Ovary (tissue), 3 donors: ENCODE results near the gene ZNF587B.
"Not testable (repeated sequence)": the region's sequence is repeated elsewhere in the genome, so short reads cannot be mapped to it uniquely, and the experiment has no call there.

Experiments used
- CTCF ChIP-seq, 3 donors: fragments of 450-650 bp in 2 of 3; fragments of 200-600 bp in 1 of 3; IDR thresholded peaks; one replicate each; pipeline versions ENCODE4 v1.5.1 to v1.8.0; 2016 to 2022; ENCODE audit warnings: antibody characterized with exemption in 3 of 3, mild to moderate bottlenecking in 1 of 3
- POLR2A ChIP-seq: fragments of 450-650 bp; IDR thresholded peaks from one replicate; pipeline ENCODE4 v1.6.1; 2017; ENCODE audit warnings: antibody characterized with exemption, mild to moderate bottlenecking, moderate library complexity
- donor health status: DM: no; HTN: no; CAD: no.

- TF ChIP-seq CTCF (IDR thresholded peaks at IDR 0.05); POLR2A: not testable (repeated sequence)
Measured at GRCh38 chr19:57862351-57862750, 32.3 kb downstream of the ZNF587B start.
